Coronary artery (tissue), 2 donors: ENCODE measurements around the gene ZNF552.
"Not testable (repeated sequence)": the region's sequence is repeated elsewhere in the genome, so short reads cannot be mapped to it uniquely, and the experiment has no call there.

ENCODE experiments used
- DNase-seq: peaks from one replicate; pipeline ENCODE4 v3.0.0-alpha.2; 2017; ENCODE audit warnings: low spot score
- H3K27ac ChIP-seq, 2 donors: fragments of 200-600 bp; sonication (generic); one replicate each; pipeline ENCODE4 v1.5.1; 2016 to 2019
- H3K4me3 ChIP-seq: fragments of 200-600 bp; sonication (generic); 2 replicates; pipeline ENCODE4 v1.5.1; 2016; ENCODE audit warnings: mild to moderate bottlenecking, moderate library complexity
- CTCF ChIP-seq: fragments of 200-600 bp; sonication (generic); IDR thresholded peaks from one replicate; pipeline ENCODE4 v1.5.1; 2019; ENCODE audit warnings: antibody characterized with exemption

ZNF552 gene

GRCh38 chr19:57818378-57818777, 3.7 kb upstream of the ZNF552 start:
- no peak for TF ChIP-seq CTCF
- no peak overlapping the region for H3K27ac ChIP-seq
- no peak for DNase-seq
- no peak overlapping the region for H3K4me3 ChIP-seq

- no peak overlapping the region for H3K27ac ChIP-seq
- DNase-seq = no peak
- H3K4me3 ChIP-seq = no peak overlapping the region
- TF ChIP-seq CTCF = no peak
Measured at GRCh38 chr19:57817976-57818375, 3.3 kb upstream of the ZNF552 start.

DNA sequence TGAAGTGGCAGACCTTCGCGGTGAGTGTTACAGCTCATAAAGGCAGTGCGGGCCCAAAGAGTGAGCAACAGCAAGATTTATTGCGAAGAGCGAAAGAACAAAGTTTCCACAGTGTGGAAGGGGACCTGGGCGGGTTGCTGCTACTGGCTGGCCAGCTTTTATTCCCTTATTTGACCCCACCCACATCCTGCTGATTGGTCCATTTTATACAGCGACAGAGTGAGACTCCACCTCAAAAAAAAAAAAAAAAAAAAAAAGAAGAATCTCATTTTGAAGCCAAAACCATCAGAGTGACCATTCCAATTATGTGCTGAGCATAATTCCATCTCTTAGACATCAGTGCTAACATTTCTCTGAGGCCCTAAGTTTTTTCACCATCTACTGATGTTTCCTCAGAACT, 1.9 kb upstream of the ZNF552 start:
- no peak for DNase-seq
- Histone ChIP-seq H3K27ac (no peak overlapping the region), H3K4me3 (no peak overlapping the region)
- TF ChIP-seq CTCF = no peak

DNA sequence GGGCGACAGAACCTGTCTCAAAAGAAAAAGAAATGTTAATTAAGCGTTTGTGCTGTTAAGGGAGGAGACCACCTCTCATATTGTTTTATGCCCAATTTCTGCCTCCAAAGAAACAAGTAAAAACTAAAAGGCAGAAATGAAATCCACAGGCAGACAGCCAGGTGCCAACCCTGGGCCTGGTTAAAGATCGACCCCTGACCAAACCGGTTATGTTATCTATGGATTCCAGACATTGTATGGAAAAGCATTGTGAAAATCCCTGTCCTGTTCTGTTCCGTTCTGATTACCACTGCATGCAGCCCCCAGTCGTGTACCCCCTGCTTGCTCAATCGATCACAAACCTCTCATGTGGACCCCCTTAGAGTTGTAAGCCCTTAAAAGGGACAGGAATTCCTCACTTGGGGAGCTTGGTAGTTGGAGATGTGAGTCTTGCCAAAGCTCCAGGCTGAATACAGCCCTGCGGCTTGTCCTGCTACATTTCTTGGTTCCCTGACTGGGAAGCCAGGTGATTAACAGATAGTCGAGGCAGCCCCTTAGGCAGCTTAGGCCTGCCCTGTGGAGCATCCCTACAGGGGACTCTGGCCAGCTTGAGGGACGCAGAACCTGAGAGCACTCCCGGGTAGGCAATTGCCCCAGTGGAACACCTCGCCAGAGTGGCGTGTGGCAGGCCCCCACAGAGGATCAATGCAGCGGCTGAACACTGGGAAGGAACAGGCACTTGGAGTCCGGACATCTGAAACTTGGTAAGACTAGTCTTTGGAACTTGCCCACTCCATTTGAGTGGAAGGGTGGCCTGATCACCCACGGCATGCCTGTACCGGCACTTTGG, 748 bp upstream of the ZNF552 start:
- no peak for DNase-seq
- no peak for TF ChIP-seq CTCF
- Histone ChIP-seq H3K27ac (peak overlapping the region; percentile 58 to 83), H3K4me3 (peak overlapping the region; percentile 89)

- peak overlapping the region; percentile 89 for H3K4me3 ChIP-seq
- H3K27ac ChIP-seq = peak overlapping the region; percentile 58 to 83
- TF ChIP-seq CTCF = no peak
- no peak for DNase-seq
Measured at GRCh38 chr19:57813919-57814504, 701 bp downstream of the ZNF552 start.

DNA sequence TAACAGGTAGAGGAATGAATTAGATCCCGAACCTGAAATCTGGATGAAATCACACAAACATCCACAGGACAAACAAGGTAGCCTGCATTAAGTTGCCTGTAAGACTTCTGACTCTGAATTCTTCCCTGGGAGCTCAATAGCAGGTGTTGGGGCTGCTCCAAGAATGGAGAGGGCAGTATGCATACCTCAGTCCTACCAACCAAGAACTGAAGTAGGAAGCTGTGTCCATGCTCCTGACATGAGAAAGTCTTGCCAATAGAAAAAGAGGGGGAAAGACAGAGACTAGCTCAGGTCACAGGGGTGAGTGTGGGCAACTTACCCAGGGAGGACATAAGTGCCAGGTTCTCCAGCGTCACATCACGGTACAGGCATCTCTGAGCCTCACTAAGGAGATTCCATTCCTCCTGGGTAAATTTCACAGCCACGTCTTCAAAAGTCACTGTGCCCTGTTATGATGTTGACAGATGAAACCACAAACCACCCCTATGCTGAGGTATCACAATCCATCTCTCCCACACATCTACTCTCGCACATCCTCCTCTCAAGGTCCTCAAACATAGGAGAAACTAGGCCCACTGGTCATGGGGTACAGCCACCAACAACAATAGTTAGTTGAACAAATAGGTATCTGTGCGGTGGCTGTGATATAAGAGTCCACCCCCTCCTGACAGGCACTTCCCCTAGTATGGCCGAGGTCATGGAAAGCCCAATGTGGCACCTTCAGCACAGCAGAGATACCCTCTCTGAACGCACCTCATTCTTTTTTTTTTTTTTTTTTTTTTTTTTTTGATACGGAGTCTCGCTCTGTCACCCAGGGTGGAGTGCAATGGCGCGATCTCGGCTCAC, 1.5 kb downstream of the ZNF552 start:
- not testable (repeated sequence) for H3K27ac ChIP-seq, DNase-seq
- H3K4me3 ChIP-seq = peak overlapping the region; percentile 89

GRCh38 chr19:57812226-57812625, 2.5 kb downstream of the ZNF552 start:
- H3K4me3 ChIP-seq = no peak overlapping the region
- no peak for TF ChIP-seq CTCF
- DNase-seq = no peak

GRCh38 chr19:57810410-57811295, 4.1 kb downstream of the ZNF552 start:
- not testable (repeated sequence) for DNase-seq, H3K4me3 ChIP-seq, H3K27ac ChIP-seq

More at GRCh38 chr19:57812226-57812625, 2.5 kb downstream of the ZNF552 start:
- H3K27ac ChIP-seq = no peak overlapping the region
